GM12865 (cell line): ENCODE results near the gene SOS1.

Experiments used
- DNase-seq: peaks from one replicate; pipeline ENCODE4 v3.0.0; 2010; ENCODE audit warnings: low read depth
- H3K4me3 ChIP-seq: 2 replicates; pipeline ENCODE4 v1.5.1; 2011; ENCODE audit warnings: mild to moderate bottlenecking, low read depth, low read length, control low read depth
- CTCF ChIP-seq: IDR thresholded peaks from 2 replicates; pipeline ENCODE4 v1.5.1; 2011; ENCODE audit warnings: low read length, control low read depth, low read depth, inconsistent platforms; ENCODE audit not compliant: insufficient read depth; ENCODE audit errors: missing control alignments

The SOS1 gene

DNA sequence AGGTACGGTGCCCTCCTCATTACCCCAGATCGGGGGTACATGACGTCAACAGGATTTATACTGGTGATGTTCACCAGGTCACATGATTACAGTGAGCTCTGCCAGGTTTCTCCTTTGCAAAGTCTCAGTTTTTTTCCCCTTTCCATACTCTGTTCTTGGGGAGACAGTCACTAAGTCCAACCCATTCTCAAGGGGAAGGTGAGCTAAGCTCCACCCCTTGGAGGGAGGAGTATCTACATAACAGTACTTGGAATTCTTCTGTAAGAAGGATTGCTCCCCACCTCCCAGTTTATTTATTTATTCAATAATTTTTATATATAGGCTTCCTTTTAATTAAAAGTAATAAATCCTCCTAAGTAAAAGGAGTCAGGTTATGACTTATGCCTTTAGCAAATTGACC lies 34.1 kb upstream of the SOS1 start:
- no peak overlapping the region for H3K4me3 ChIP-seq
- DNase-seq = no peak
- no peak for TF ChIP-seq CTCF

DNA sequence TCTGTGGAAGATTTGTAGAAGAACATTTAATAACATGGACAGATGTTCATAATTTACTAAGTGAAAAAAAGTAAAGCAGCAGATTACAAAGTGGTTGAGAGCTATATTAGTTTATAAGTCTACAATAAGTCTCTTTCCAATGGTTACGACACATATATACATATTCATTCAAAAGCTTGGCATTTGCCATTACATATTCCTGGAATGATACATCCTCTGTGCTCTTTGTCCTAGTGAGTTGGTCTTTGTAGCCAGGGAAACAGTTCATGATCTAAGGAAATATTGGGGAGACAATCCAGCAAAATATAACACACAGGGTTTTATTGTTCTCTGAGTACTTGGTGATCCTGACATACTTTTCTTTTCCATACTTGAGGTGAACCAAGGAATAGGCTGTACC lies 32.5 kb upstream of the SOS1 start:
- no peak for DNase-seq
- TF ChIP-seq CTCF = no peak
- H3K4me3 ChIP-seq = no peak overlapping the region

DNA sequence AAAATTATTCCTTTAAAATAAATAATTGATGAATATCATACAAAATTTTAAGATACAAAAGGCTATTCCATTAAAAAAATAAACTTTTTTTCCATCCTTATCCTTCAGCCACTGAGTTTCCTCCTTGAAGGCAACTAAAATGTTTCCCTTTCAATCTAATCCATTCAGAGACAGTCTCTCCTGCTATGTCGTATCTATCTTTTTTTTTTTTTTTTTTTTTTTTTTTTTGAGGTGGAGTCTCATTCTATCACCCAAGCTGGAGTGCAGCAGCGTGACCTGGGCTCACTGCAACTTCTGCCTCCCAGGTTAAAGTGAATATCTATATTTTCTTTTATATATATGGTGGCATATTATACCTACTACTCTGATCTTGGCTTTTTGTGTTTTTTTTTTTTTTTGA lies 31.7 kb upstream of the SOS1 start:
- DNase-seq = no peak
- no peak for TF ChIP-seq CTCF
- H3K4me3 ChIP-seq = no peak overlapping the region

DNA sequence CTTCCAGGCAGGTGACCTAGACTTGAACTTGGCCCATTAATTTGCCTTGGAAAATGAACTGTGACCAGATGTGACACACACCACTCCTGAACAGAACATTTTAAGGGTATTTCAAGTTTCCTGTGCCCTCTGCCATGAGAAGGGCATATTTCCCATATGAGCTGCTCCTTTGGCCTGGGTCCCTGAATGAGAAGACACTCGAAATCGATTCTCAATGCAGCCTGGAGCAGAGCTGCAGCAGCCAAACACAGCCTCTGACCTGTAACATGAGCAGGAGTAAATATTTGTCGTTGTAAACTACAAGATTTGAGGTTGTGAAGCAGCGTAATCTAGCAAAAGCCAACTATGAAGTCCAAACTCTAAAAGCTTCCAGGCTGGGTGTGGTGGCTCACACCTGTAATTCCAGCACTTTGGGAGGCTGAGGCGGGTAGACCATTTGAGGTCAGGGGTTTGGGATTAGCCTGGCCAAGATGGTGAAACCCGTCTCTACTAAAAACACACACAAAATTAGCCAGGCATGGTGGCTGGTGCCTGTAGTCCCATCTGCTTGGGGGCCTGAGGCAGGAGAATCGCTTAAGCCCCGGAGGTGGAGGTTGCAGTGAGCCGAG lies 30.1 kb upstream of the SOS1 start:
- TF ChIP-seq CTCF = no peak
- no peak overlapping the region for H3K4me3 ChIP-seq
- DNase-seq = no peak

- H3K4me3 ChIP-seq = no peak overlapping the region
- no peak for TF ChIP-seq CTCF
- no peak for DNase-seq
Observed at GRCh38 chr2:39150102-39150562, 29.3 kb upstream of the SOS1 start.

GRCh38 chr2:39146630-39147029 lies 25.8 kb upstream of the SOS1 start:
- TF ChIP-seq CTCF = no peak
- no peak for DNase-seq
- no peak overlapping the region for H3K4me3 ChIP-seq

GRCh38 chr2:39145906-39146421 lies 25.1 kb upstream of the SOS1 start:
- no peak overlapping the region for H3K4me3 ChIP-seq
- no peak for TF ChIP-seq CTCF
- DNase-seq = no peak
